GM12892 (cell line): ENCODE results near the gene PABPN1.

Source experiments
- POLR2A ChIP-seq: IDR thresholded peaks from 2 replicates; pipeline ENCODE4 v1.6.1; 2011; ENCODE audit warnings: low read depth, low read length, control low read depth
- POLR2AphosphoS5 ChIP-seq: IDR thresholded peaks from 2 replicates; pipeline ENCODE4 v1.6.1; 2011; ENCODE audit warnings: low read depth, low read length, control low read depth
- TAF1 ChIP-seq: IDR thresholded peaks from 2 replicates; pipeline ENCODE4 v1.6.1; 2011; ENCODE audit warnings: low read depth, mild to moderate bottlenecking, control low read depth, low read length, borderline replicate concordance

DNA sequence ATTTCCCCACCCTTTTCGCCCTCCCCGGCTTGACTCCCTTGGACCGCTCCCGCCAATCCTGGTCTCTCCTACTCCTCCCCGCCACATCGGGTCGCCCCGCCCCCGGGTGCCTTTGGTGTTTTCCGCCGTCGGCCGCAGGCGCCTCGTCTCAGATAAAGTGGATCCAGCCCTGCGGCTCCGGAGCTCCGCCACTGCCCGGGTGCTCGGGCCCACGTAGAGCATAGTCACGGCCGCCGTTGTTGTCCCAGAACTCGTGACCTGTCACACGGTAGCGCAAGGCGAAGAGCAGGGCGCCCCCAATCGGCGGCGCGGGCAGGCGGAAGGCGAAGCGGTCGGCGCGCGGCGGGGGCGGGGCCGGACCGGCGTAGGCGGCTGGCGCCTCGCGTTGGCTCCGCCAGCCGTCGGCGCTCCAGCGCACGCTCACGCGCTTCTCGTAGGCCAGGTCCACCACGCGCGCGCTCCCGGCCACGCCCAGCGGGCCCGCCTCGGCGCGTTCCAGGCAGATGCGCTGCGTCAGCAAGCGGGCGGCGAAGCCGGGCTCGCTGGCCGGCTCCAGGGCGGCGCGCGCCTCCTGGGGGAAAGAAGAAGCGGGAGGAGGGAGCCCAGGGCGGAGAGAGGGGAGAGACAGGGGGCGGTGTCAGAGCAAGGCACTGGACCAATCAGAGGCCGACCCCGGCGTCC, 19.8 kb upstream of the PABPN1 start:
- TF ChIP-seq TAF1 (peak; percentile 57; the same call in 1 of the 2 replicates), POLR2A (no peak), POLR2AphosphoS5 (no peak)
